ENCODE measurements around the gene TSPAN10. TPM values are rescaled to one million over a fixed set of nuclear protein-coding genes. Genes with fewer than 3 reads are reported as not detected.
A peak's percentile ranks its signal among the peaks of the same experiment; 100 is the strongest.

Gene TSPAN10
- total and polyA plus RNA-seq, 9 of the 15 experiments (the other 6 are each of a cell fraction or from before 2014, with no cell fraction given) = 0.05 to 0.31 (median 0.13) TPM; not detected in 1

- TF ChIP-seq, protein P1, sequence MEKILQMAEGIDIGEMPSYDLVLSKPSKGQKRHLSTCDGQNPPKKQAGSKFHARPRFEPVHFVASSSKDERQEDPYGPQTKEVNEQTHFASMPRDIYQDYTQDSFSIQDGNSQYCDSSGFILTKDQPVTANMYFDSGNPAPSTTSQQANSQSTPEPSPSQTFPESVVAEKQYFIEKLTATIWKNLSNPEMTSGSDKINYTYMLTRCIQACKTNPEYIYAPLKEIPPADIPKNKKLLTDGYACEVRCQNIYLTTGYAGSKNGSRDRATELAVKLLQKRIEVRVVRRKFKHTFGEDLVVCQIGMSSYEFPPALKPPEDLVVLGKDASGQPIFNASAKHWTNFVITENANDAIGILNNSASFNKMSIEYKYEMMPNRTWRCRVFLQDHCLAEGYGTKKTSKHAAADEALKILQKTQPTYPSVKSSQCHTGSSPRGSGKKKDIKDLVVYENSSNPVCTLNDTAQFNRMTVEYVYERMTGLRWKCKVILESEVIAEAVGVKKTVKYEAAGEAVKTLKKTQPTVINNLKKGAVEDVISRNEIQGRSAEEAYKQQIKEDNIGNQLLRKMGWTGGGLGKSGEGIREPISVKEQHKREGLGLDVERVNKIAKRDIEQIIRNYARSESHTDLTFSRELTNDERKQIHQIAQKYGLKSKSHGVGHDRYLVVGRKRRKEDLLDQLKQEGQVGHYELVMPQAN (IDR thresholded peaks at IDR 0.05; ENCODE audit: borderline replicate concordance) = 0 out of 2 replicates have a peak, but pooled peaks have one; percentile 53
- no peak for TF ChIP-seq YBX1 (IDR thresholded peaks at IDR 0.05)
- TF ChIP-seq, protein P2, sequence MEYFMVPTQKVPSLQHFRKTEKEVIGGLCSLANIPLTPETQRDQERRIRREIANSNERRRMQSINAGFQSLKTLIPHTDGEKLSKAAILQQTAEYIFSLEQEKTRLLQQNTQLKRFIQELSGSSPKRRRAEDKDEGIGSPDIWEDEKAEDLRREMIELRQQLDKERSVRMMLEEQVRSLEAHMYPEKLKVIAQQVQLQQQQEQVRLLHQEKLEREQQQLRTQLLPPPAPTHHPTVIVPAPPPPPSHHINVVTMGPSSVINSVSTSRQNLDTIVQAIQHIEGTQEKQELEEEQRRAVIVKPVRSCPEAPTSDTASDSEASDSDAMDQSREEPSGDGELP (CRISPR knock-in tag; IDR thresholded peaks at IDR 0.05; ENCODE audit: borderline replicate concordance) = peak; percentile 32; the same call in 1 of the 2 replicates
- no peak for TF ChIP-seq HIVEP1 (CRISPR knock-in tag; IDR thresholded peaks at IDR 0.05)
- TF ChIP-seq ZNF398 (CRISPR knock-in tag; IDR thresholded peaks at IDR 0.05) = no peak
- TF ChIP-seq SIX5 (IDR thresholded peaks at IDR 0.05; ENCODE audit: borderline replicate concordance in 1 of 2, insufficient read depth in 1 of 2, low read depth in 1 of 2, low read length in 2 of 2) = no peak
- TF ChIP-seq ZNF165 (CRISPR knock-in tag; IDR thresholded peaks at IDR 0.05; ENCODE audit: borderline replicate concordance) = no peak
- TF ChIP-seq ARHGAP35 (IDR thresholded peaks at IDR 0.05; ENCODE audit: partially characterized antibody) = no peak
- TF ChIP-seq XRCC4 (IDR thresholded peaks at IDR 0.05; ENCODE audit: extremely low read depth, insufficient read depth, insufficient read length) = no peak
- TF ChIP-seq XRCC3 (IDR thresholded peaks at IDR 0.05) = no peak
- no peak for TF ChIP-seq MITF (IDR thresholded peaks at IDR 0.05)
- no peak for TF ChIP-seq FOXP4 (CRISPR knock-in tag; IDR thresholded peaks at IDR 0.05; ENCODE audit: borderline replicate concordance)
- TF ChIP-seq TCFL5 (CRISPR knock-in tag; conservative IDR thresholded peaks at IDR 0.05) = no peak
- TF ChIP-seq PTRF (tag; IDR thresholded peaks at IDR 0.05) = no peak
- no peak for TF ChIP-seq NONO (IDR thresholded peaks at IDR 0.05; ENCODE audit: low read depth in 2 of 2, low read length in 1 of 2)
- no peak for TF ChIP-seq NCOA6 (IDR thresholded peaks at IDR 0.05)
- no peak for TF ChIP-seq TGIF2 (CRISPR knock-in tag; IDR thresholded peaks at IDR 0.05)
- no peak for TF ChIP-seq HNRNPUL1 (IDR thresholded peaks at IDR 0.05; ENCODE audit: low read length)
- TF ChIP-seq PHF20 (IDR thresholded peaks at IDR 0.05; ENCODE audit: partially characterized antibody) = no peak
- no peak for TF ChIP-seq SMARCE1 (IDR thresholded peaks at IDR 0.05)
Observed at GRCh38 chr17:81635973-81636504, 957 bp upstream of the TSPAN10 start (continued).
